NCI-H2171 (cell line): ENCODE measurements around the gene CDCA4.
A peak's percentile ranks its signal among the peaks of the same experiment; 100 is the strongest.
"Not testable (repeated sequence)": the region's sequence is repeated elsewhere in the genome, so short reads cannot be mapped to it uniquely, and the experiment has no call there.

Source experiments
- DNase-seq: peaks from one replicate; lab custom pipeline; 2025; lab: John Stamatoyannopoulos, UW

The CDCA4 gene

GRCh38 chr14:105033412-105033900, 12.6 kb upstream of the CDCA4 start:
- DNase-seq, result not testable (repeated sequence)

GRCh38 chr14:105032451-105032901, 11.6 kb upstream of the CDCA4 start:
- not testable (repeated sequence) for DNase-seq

- no peak for DNase-seq
These were observed 10.0 kb upstream of the CDCA4 start for GRCh38 chr14:105030836-105031396.

- DNase-seq, result no peak
These were observed 9.3 kb upstream of the CDCA4 start for GRCh38 chr14:105030194-105030593.

- DNase-seq, result no peak
These were observed 8.5 kb upstream of the CDCA4 start for GRCh38 chr14:105029402-105029801.

- DNase-seq, result no peak
These were observed 7.5 kb upstream of the CDCA4 start for GRCh38 chr14:105028251-105028927.

- DNase-seq, result not testable (repeated sequence)
These were observed 6.8 kb upstream of the CDCA4 start for GRCh38 chr14:105027718-105028117.

GRCh38 chr14:105026802-105027563, 6.1 kb upstream of the CDCA4 start:
- peak; percentile 9 for DNase-seq

GRCh38 chr14:105026033-105026785, 5.3 kb upstream of the CDCA4 start:
- no peak for DNase-seq

- DNase-seq, result no peak
These were observed 4.5 kb upstream of the CDCA4 start for GRCh38 chr14:105025429-105025828.

GRCh38 chr14:105023791-105024480, 3.1 kb upstream of the CDCA4 start:
- no peak for DNase-seq

GRCh38 chr14:105023144-105023543, 2.3 kb upstream of the CDCA4 start:
- no peak for DNase-seq

- no peak for DNase-seq
These were observed 1.4 kb upstream of the CDCA4 start for GRCh38 chr14:105022276-105022670.

GRCh38 chr14:105021656-105022275, 883 bp upstream of the CDCA4 start:
- peak; percentile 63 for DNase-seq

GRCh38 chr14:105019861-105020814, 745 bp downstream of the CDCA4 start:
- peak; percentile 33 for DNase-seq

- no peak for DNase-seq
These were observed 2.5 kb downstream of the CDCA4 start for GRCh38 chr14:105018414-105018813.

GRCh38 chr14:105015905-105016304, 5.0 kb downstream of the CDCA4 start:
- DNase-seq, result no peak

GRCh38 chr14:105015242-105015641, 5.6 kb downstream of the CDCA4 start:
- no peak for DNase-seq

- DNase-seq, result no peak
These were observed 6.3 kb downstream of the CDCA4 start for GRCh38 chr14:105014631-105015030.

GRCh38 chr14:105014032-105014431, 6.9 kb downstream of the CDCA4 start:
- DNase-seq, result no peak
